RWPE2 (cell line): ENCODE measurements around the gene ARHGAP9.

ENCODE experiments used
- ATAC-seq: fragments of 200-7000 bp; cut with Tn5 transposase; 3 replicates; pipeline ENCODE4 v1.9.1; 2021; ENCODE audit warnings: low read depth
- DNase-seq: peaks from one replicate; pipeline ENCODE4 v3.0.0-alpha.2; 2020; ENCODE audit warnings: low spot score
- H3K27ac ChIP-seq: fragments of 450-650 bp; 2 replicates; pipeline ENCODE4 v1.5.1; 2017; ENCODE audit warnings: mild to moderate bottlenecking; ENCODE audit not compliant: poor library complexity, severe bottlenecking
- H3K27me3 ChIP-seq: fragments of 250-450 bp; sonication (Bioruptor Pico); 2 replicates; pipeline ENCODE4 v1.5.1; 2021; ENCODE audit warnings: mild to moderate bottlenecking, moderate library complexity; ENCODE audit not compliant: insufficient read depth, poor library complexity, severe bottlenecking
- H3K36me3 ChIP-seq: fragments of 250-450 bp; sonication (Bioruptor Pico); 2 replicates; pipeline ENCODE4 v1.5.1; 2020; ENCODE audit warnings: low read depth, mild to moderate bottlenecking, moderate library complexity
- H3K4me1 ChIP-seq: fragments of 250-450 bp; sonication (Bioruptor Pico); 2 replicates; pipeline ENCODE4 v1.5.1; 2021; ENCODE audit warnings: mild to moderate bottlenecking, moderate library complexity; ENCODE audit not compliant: insufficient read depth, poor library complexity, severe bottlenecking
- H3K4me3 ChIP-seq: fragments of 250-450 bp; sonication (Bioruptor Pico); 2 replicates; pipeline ENCODE4 v1.5.1; 2021; ENCODE audit warnings: mild to moderate bottlenecking, moderate library complexity; ENCODE audit not compliant: severe bottlenecking
- H3K9me3 ChIP-seq: fragments of 250-450 bp; sonication (Bioruptor Pico); 2 replicates; pipeline ENCODE4 v1.5.1; 2021; ENCODE audit warnings: mild to moderate bottlenecking, moderate library complexity; ENCODE audit not compliant: severe bottlenecking
- CTCF ChIP-seq: fragments of 450-650 bp; IDR thresholded peaks from one replicate; pipeline ENCODE4 v1.5.1; 2017; ENCODE audit warnings: mild to moderate bottlenecking, moderate library complexity; ENCODE audit not compliant: poor library complexity, severe bottlenecking

The ARHGAP9 gene

GRCh38 chr12:57455374-57456144 is 24.1 kb downstream of the ARHGAP9 start:
- H3K27ac ChIP-seq, result no peak overlapping the region
- no peak for TF ChIP-seq CTCF
- H3K36me3 ChIP-seq, result no peaks in the 10 kb centered on the region
- H3K27me3 ChIP-seq, result no peaks in the 10 kb centered on the region
- no peak overlapping the region for H3K4me3 ChIP-seq
- H3K4me1 ChIP-seq, result peaks cover 29% of the 10 kb centered on the region
- no peaks in the 10 kb centered on the region for H3K9me3 ChIP-seq
- ATAC-seq (no peak), DNase-seq (no peak)

GRCh38 chr12:57454566-57455373 is 24.9 kb downstream of the ARHGAP9 start, which contains the start of gene INHBE:
Gene INHBE (plus strand): TSS chr12:57455307. CDS start chr12:57455537, 230 bp downstream.
- ATAC-seq, result no peak
- Histone ChIP-seq H3K4me3 (no peak within 1 kb of the TSS), H3K27me3 (no peaks in the 10 kb centered on the region), H3K27ac (no peak within 1 kb of the TSS), H3K9me3 (no peaks in the 10 kb centered on the region), H3K36me3 (no peaks in the 10 kb centered on the region), H3K4me1 (peaks cover 29% of the 10 kb centered on the region)
- no peak for DNase-seq
- no peak for TF ChIP-seq CTCF

- no peaks in the 10 kb centered on the region for H3K27me3 ChIP-seq
- H3K4me3 ChIP-seq, result no peak overlapping the region
- no peak for TF ChIP-seq CTCF
- no peaks in the 10 kb centered on the region for H3K36me3 ChIP-seq
- no peaks in the 10 kb centered on the region for H3K9me3 ChIP-seq
- DNase-seq, result no peak
- peaks cover 29% of the 10 kb centered on the region for H3K4me1 ChIP-seq
- H3K27ac ChIP-seq, result no peak overlapping the region
- ATAC-seq, result no peak
Observed at GRCh38 chr12:57454213-57454565, 25.5 kb downstream of the ARHGAP9 start.

- TF ChIP-seq CTCF, result peak; percentile 91
- Histone ChIP-seq H3K27ac (no peak overlapping the region), H3K4me1 (peaks cover 20% of the 10 kb centered on the region), H3K4me3 (no peak overlapping the region), H3K9me3 (no peaks in the 10 kb centered on the region), H3K27me3 (no peaks in the 10 kb centered on the region), H3K36me3 (no peaks in the 10 kb centered on the region)
- peak; percentile 70 for ATAC-seq
- no peak for DNase-seq
Observed at GRCh38 chr12:57452937-57453509, 26.6 kb downstream of the ARHGAP9 start.
